HL-60/S4 treated with phorbol 12-myristate 13-acetate at 8.2 ng/mL for 4 days and 3 days (cell line): ENCODE measurements around the gene SNUPN.
"Not testable (repeated sequence)": the region's sequence is repeated elsewhere in the genome, so short reads cannot be mapped to it uniquely, and the experiment has no call there.

ENCODE experiments used
- in situ Hi-C: fragments of 300-500 bp; cut with MboI; formaldehyde crosslinking; loops from 2 replicates; pipeline ENCODE4 v1.15.0; 2022; ENCODE audit warnings: low sequenced_read_pairs

Gene SNUPN

DNA sequence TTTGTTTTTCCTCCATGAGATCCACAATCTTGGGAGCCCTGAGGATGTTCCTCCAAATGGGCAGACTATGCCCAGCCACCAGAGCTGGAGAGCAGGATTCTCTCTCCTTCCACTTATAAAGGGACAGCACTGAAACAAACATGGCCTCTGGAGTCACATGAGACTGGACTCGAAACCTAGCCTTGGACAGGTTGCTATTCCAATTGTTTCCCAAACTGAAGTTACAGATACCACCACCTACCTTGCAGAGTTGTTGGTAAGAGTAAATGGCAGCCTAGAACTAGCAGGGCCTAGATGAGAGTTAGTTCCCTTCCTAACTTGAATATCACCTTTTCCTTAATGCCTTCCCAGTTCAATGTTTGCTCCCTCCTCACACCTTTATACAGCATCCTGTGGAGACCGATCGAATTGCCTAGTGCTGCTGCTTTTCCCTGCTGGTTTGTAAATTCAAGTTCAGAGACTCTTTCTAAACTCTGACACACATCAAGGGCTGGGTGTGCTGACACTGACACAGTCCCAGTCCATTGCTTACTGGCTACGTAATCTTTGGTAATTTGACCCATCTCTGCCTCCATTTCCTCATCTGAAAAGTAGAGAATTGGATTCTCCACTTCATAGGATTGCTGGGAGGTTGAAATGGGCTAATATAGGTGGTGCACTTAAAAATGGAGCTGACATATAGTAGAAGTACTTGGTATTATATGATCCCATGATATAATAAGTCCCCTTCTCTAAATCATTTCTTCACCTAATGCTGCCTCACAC, 11.9 kb upstream of the SNUPN start:
- in situ Hi-C loops = no loop called here

DNA sequence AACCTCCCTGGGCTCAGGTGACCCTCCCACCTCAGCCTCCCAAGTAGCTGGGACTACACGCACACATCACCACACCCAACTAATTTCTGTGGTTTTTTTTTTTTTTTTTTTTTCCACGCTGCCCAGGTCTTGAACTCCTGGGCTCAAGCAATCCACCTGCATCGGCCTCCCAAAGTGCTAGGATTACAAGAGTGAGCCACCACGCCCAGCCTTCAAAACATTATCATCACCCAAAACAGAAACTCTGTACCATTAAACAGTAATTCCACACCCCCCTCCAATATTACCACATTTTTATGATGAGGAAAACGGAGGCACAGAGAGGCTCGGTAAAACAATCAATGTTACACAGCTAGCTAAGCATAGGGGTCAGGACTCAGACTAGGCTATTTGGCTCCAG, 10.5 kb upstream of the SNUPN start:
- in situ Hi-C loops = no loop called here

DNA sequence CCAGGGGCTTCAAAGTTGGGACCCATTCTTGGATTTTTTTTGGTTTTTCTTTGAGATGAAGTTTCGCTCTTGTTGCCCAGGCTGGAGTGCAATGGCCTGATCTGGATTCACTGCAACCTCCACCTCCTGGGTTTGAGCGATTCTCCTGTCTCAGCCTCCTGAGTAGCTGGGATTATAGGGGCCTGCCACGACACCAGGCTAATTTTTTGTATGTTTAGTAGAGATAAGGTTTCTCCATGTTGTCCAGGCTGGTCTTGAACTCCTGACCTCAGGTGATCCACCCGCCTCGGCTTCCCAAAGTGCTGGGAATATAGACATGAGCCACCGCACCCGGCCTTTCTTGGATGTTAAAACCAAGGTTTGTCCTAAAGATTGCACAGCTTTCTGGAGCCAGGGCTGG, 8.4 kb upstream of the SNUPN start:
- in situ Hi-C loops = not testable (repeated sequence)

DNA sequence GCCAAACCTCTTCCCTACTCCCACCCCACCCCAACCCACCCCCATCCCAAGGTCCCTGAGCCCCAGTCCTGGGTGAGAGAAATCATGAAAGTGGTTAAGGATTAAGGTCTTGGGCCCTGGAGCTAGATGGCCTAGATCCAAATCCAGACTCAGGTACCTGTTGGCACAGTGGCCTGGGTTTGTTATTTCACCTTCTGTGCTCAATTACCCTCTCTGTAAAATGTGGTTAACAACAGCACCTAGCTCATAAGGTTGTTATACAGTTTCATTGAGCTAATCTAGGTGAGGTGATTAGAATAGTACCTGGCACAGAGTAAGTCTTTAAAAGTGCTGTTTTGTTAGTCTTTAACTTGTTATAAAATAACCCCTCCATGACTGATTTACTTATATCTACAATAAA, 6.4 kb upstream of the SNUPN start:
- in situ Hi-C loops = no loop called here

DNA sequence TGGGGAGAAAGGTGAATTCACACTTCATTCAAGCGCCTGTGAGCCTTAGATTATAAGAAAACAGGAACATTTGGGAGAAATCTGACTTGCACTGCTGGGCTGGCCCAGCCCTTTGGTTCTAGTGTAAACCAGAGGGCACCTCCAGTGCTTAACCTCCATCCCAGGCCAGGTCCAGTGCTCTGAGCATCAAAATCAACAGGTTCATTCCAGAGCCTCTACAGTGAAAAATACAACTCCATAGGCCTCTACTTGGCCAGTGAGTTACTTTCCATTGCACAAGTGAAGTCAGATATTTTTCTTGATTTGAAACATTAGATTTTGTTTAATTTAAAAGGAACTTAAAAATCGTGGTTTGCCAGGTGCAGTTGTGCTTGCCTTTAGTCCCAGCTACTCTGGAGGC, 3.0 kb downstream of the SNUPN start:
- in situ Hi-C loops = no loop called here

DNA sequence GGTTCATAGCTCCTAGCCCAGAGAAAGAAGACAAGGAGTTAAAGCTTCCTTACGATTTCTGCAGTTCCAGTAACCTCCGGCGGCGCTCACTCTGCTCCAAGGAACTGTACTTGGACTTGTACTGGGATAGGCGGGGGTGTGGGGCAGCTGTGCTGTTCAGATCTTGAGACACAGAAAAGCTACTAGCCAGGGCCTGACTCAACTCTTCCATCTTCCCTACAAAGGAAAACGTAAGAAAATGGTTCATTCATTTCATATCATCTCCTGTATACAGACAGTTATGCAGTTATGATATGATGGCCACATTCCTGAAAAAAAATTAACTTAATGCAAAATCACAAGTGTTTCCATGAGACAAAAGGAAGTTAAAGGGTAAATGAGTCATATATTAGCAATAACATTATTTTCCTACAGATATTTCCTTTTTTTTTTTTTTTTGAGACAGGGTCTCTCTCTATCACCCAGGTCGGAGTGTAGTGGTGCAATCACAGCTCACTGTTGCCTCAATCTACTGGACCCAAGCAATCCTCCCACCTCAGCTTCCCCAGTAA, 4.6 kb downstream of the SNUPN start:
- in situ Hi-C loops = no loop called here

DNA sequence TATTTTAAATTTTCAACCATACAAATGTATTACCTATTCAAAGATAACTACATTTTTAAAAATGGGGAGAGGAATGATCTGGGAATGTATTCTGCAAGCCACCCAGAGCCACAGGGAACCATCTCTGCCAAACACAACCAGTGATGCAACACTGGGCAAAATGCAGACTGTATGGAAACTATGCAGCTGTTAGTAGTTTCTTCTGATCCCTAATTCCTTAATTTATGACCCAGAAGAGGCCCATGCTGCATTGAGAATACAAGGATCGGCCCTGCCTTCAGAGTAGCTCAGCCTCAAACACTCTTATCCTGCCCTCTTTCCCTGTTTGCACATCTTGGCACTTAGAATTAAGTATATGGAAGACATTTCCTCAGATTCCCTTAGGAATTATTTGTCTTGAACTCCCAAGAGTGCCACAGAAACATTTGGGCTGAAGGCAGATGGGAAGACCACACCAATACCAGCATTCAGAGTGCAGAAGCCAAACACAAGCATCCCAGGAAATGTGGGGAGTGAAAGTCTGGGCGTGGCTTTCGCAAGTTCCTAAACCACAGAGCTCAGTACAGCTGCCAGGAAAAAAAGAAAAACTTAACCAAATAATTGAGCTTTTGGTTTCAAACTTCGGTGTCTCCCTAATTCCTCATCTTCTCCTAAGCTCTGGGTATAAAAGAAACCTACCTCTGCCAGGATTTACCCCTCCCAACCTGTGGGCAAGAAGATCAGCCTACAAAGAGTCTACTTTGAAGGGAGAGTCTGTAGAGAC, 5.3 kb downstream of the SNUPN start:
- in situ Hi-C loops = no loop called here

DNA sequence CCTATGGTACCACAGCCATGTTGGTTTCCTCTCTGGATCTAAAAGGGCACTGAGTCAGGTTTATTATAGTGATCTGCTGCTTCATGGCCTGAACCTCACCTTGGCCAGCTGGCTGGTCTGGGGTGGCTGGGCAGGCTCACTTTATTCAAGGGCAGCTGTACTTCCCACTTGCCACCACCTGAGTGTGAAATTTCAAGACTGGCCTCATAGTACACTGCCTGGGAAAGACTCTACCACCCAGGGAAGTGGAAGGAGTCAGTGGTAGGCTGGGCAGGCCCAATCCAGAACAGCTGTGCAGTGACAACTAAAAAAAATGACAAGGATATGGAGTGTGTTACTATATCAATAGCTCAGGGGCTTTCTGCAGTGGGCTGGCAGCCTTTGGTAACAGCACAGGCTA, 8.8 kb downstream of the SNUPN start:
- in situ Hi-C loops = no loop called here

DNA sequence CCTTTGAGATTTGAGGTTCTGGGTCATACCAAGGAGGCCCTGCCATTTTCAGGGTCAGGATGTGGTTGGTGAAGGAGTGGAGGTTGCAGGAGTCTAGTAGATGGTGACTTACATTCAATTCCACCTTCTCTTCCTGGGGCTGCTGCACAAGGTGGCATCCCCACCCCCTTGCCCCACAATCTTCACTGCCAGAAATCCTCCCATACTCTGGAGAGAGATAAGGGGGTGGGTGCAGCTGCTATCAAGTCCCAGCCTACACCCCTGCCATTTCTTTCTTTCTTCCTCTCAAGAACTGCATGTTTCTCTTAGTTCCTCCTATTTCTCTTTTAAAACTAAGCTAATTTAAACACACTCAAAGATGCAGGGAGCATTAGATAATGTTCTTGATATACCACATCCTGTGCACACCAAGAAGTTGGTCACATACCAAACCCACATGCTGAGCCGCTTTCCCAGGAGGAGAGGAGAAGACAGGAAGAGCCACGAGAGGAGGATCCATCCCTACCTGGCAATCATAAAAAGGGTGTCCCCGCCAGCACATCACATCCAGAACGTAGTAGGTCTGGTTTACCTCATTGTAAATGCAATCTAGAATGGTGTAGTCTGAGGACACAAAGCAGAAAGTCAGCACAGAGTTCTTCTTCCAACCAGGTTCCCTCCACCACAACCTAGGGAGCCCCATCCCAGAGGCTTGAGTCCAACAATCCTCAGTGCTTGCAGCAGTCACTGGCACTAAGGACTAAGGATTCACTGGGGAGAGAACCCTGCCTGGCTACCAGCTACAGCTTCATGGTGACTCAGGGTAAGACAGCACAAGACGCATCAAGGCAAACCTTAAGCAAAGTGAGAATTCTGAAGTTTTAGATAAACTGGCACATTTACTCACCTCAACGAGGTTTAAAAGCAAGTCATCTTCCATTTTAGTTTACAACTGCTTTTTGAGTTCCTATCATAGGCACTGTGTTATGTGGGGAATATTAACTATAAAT, 18.5 kb downstream of the SNUPN start:
- in situ Hi-C loops = no loop called here

DNA sequence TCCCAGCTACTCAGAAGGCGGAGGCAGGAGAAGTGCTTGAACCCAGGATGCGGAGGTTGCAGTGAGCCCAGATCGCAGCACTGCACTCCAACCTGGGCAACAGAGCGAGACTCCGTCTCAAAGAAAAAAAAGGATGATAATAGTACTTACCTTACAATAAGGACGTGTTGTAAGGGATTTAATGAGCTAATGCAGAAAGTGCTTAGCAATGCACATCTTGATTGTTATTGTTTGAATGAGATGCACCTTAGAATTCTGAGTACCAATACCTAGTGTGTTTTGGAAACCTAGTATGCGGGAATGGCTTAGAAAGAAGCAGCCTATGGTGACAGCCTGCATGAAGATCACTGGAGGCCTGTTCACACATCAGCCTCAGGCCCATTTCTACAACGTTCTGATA, 19.5 kb downstream of the SNUPN start:
- in situ Hi-C loops = no loop called here

DNA sequence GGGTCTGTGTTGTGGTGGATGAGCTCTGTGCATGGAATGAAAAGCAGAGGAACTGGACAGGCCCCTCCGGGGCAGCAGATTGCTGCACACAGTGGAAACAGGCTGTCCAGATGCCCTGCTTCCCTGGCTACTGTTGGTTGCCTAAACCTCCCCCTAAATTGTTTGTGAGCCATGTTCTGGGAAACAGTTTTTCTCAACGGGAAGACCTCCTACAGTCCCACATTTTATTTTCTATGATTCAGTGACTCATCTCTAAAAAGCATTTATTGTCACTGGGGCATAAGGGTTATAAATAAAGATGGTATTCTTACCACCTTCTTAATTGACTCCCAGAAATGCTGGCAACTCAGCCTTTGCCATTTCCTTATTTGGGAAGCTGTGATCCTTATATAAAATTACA, 26.1 kb downstream of the SNUPN start:
- in situ Hi-C loops = no loop called here

DNA sequence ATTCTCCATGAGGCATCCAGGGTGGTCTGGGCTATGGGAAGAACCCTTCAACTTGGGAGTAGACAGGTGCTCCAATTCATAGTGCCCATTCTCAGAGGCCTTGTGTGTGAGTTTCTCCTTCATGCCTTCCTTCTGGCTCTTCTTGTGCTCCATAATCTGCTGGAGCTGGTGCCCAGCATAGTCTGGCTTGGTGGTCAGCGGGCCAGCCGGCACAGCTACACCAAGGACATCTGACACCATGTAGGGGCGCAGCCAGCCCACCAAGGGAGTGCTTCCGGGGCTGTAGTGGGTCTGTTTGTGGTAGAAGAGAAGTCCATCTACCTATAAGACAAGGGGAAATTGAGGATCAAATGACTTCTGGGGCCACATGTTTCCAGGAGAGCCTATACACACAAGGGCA, 27.2 kb downstream of the SNUPN start:
- in situ Hi-C loops = no loop called here

DNA sequence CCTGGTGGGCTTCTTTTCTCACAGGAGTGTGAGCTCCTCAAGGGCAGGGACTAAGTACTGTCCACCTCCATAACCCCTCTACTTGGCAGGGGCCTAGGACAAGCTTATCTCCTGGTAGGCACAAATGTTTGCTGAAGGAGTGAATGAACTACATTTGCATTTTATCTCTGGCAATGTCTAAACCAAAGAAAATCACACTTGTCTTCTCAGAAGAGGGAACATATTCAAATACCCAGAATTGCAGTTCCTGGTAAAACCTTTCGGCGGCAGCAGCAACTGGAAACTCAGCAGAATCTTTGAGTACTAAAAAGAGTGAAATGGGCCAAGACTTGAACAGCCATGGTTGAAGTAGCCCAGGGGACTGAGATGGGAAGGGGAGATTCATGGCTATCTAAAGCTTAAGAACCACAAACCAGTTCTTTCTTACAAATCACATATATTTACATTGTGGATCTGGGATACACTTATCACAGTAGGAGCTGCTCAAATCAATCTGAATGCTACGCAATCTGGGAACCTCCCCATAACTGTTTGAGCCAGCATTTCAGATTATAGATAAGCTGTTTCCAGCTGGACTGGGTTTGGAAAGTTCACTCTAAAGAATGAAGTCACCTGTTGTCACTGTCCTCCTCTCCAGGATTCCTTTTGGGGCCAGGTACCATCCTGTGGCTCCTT, 27.7 kb downstream of the SNUPN start:
- in situ Hi-C loops = no loop called here

DNA sequence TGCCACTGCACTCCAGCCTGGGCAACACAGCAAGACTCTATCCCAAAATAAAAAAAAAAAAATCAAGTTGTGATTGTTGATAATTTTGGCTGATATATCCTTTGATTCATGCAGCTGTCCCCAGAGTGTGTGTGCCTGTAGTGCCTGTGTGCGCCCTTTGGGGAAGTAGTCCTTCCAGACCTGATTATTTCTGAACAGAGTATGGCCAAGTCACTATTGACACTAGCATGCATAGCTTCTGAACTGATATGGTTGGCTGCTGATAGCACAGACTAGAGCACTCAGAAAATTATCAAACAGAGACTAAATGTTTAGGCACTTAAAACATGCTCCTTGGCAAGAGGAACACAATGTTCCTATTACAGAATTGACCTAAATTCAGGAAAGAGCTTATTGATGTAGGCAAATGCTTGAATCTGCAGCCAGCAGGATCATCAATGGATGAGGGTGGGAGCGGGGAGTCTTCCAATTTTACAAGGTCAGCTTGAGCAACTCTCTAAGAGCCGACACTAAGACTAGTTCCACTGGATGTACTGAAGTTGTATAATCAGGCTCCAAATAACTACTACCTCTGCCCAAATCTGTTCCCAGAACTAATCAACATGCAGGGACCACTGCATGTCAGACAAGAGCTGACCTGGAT, 28.7 kb downstream of the SNUPN start:
- in situ Hi-C loops = no loop called here

DNA sequence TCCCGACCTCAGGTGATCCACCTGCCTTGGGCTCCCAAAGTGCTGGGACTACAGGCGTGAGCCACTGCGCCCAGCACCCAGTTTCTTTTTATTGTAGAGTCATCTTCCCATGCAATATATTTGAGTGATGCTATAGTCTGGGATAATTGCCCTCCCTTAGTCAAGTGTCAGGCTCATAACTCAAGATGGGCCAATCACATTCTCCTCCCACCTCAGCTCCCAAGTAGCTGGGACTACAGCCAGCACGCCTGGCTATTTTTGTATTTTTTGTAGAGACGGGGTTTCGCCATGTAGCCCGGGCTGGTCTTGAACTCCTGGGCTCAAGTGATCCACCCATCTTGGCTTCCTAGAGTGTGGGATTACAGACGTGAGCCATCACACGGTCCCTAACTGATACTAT, 31.2 kb downstream of the SNUPN start:
- in situ Hi-C loops = no loop called here

DNA sequence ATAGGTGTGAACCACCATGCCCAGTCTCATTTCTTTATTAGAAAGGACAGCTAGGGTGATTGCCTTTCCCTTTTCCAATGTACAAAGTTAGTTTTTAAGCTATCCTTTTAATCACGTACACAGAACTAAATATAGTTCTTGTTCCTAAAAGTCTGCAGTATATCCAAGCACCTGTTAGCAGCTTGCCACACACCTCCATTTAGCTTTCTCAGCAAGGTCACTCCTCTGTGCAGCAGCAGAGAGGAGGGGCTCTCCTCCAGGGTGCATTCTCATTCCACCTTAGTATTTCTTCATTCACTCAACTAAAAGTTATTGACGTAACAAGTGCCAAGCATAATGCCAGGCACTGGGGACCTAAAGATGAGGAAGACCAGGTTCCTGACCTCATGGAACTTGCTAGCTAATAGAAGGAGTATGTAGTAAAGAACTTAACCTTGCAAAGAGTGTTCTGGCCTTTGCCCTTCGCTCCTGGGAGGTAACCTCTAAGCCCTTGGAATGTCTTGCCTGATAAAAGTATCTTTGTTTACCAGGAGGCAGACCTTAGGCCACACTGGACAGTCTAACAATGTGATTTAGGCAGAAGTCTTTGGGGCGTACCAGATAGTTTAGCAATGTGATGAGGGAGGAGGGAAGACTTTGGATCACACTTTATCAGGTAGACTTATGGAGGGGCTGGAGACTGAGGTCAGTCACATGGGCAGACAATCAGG, 33.7 kb downstream of the SNUPN start:
- in situ Hi-C loops = no loop called here

DNA sequence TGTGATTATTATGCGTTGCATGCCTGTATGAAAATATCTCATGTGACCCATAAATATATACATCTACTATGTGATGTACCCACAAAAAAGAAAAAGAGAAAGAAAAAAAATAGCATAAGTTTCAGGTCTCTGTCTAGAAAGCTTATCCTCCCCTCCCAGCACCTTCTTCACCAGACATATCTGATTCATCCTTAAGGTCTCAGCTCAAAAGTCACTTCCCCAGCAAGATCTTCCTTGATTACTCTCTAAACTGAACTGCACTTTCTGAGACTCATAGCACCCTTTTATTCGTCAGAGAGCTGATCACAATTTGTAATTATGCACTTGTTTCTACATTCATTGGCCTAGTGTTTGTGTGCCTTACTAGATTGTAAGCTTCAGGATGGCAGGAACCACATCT, 35.3 kb downstream of the SNUPN start:
- in situ Hi-C loops = no loop called here

DNA sequence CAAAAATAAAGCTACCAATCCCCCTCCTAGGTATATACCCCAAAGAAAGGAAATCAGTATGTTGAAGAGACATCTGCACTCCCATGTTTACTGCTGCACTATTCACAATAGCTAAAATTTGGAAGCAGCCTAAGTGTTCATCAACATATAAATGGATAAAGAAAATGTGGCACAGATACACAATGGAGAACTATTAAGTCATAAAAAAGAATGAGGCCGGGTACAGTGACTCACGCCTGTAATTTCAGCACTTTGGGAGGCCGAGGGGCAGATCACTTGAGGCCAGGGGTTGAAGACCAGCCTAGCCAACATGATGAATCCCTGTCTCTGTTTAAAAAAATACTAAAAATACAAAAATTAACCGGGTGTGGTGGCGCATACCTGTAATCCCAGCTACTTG, 36.5 kb downstream of the SNUPN start:
- in situ Hi-C loops = no loop called here

DNA sequence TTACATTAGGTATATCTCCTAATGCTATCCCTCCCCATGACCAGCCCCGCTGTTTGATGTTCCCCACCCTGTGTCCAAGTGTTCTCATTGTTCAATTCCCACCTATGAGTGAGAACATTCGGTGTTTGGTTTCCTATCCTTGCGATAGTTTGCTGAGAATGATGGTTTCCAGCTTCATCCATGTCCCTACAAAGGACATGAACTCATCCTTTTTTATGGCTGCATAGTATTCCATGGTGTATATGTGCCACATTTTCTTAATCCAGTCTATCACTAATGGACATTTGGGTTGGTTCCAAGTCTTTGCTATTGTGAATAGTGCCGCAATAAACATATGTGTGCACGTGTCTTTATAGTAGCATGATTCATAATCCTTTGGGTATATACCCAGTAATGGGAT, 39.1 kb downstream of the SNUPN start:
- in situ Hi-C loops = not testable (repeated sequence)
